WTC11 (cell line): Measurements from ENCODE around the gene SPO11. TPM values are rescaled to one million over a fixed set of nuclear protein-coding genes. Genes with fewer than 3 reads are reported as not detected.

ENCODE experiments used
- ATAC-seq: fragments of 200-7000 bp; cut with Tn5 transposase; 2 replicates; pipeline ENCODE4 v1.10.0; 2021; ENCODE audit warnings: mild to moderate bottlenecking, moderate library complexity
- CTCF ChIA-PET: fragments of 300-600 bp; sonication (Branson Sonifier 250); formaldehyde crosslinking; loops from one replicate; lab custom pipeline; 2021; ENCODE audit warnings: antibody characterized with exemption; lab: Charles Lee
- POLR2A ChIA-PET: fragments of 350-600 bp; sonication (Branson Sonifier 250); formaldehyde crosslinking; loops from one replicate; lab custom pipeline; 2021; ENCODE audit warnings: antibody characterized with exemption; lab: Charles Lee
- DNase-seq: peaks from one replicate; pipeline ENCODE4 v3.0.0; 2021; ENCODE audit warnings: low spot score
- H3K27ac Mint-ChIP-seq: 2 replicates; pipeline ENCODE4 v1.8.0; 2021; ENCODE audit warnings: mixed read lengths
- H3K27me3 Mint-ChIP-seq: 2 replicates; pipeline ENCODE4 v1.8.0; 2021; ENCODE audit warnings: low read depth, mild to moderate bottlenecking, moderate library complexity, mixed read lengths
- H3K36me3 Mint-ChIP-seq: 2 replicates; pipeline ENCODE4 v1.8.0; 2021; ENCODE audit warnings: mixed read lengths
- H3K4me1 Mint-ChIP-seq: 2 replicates; pipeline ENCODE4 v1.8.0; 2022; ENCODE audit warnings: mixed read lengths
- H3K4me3 Mint-ChIP-seq: 2 replicates; pipeline ENCODE4 v1.8.0; 2021; ENCODE audit warnings: mild to moderate bottlenecking, moderate library complexity, mixed read lengths
- H3K9me3 Mint-ChIP-seq: 2 replicates; pipeline ENCODE4 v1.8.0; 2021; ENCODE audit warnings: mixed read lengths
- CBFB ChIP-seq: sonication (generic); formaldehyde crosslinking; IDR thresholded peaks from 2 replicates; pipeline ENCODE4 v1.8.1; 2022; ENCODE audit warnings: mild to moderate bottlenecking, low read depth, missing genetic modification reagents
- EMX1 ChIP-seq: fragments of 250-450 bp; sonication (Bioruptor Pico); IDR thresholded peaks from 2 replicates; pipeline ENCODE4 v1.8.0; 2021; ENCODE audit warnings: mild to moderate bottlenecking
- ETV6 ChIP-seq: sonication (generic); formaldehyde crosslinking; IDR thresholded peaks from 2 replicates; pipeline ENCODE4 v1.8.1; 2022; ENCODE audit warnings: mild to moderate bottlenecking, missing genetic modification reagents
- HMGA2 ChIP-seq: fragments of 250-450 bp; sonication (Bioruptor Pico); IDR thresholded peaks from 2 replicates; pipeline ENCODE4 v1.4.0; 2021; ENCODE audit warnings: mild to moderate bottlenecking, moderate library complexity
- IRF2 ChIP-seq: sonication (generic); formaldehyde crosslinking; IDR thresholded peaks from 2 replicates; pipeline ENCODE4 v1.8.0; 2022; ENCODE audit warnings: low read depth, missing genetic modification reagents, borderline replicate concordance
- JUN ChIP-seq: sonication (generic); formaldehyde crosslinking; IDR thresholded peaks from 2 replicates; pipeline ENCODE4 v1.8.0; 2023; ENCODE audit warnings: mild to moderate bottlenecking, missing genetic modification reagents
- NFYB ChIP-seq: sonication (generic); formaldehyde crosslinking; conservative IDR thresholded peaks from 2 replicates; pipeline ENCODE4 v1.8.0; 2022; ENCODE audit warnings: low read depth, missing genetic modification reagents
- SP1 ChIP-seq: sonication (generic); formaldehyde crosslinking; conservative IDR thresholded peaks from 2 replicates; pipeline ENCODE4 v1.8.1; 2022; ENCODE audit warnings: missing genetic modification reagents
- TEAD4 ChIP-seq: sonication (generic); formaldehyde crosslinking; IDR thresholded peaks from 2 replicates; pipeline ENCODE4 v1.8.0; 2022; ENCODE audit warnings: mild to moderate bottlenecking, missing genetic modification reagents
- ZNF416 ChIP-seq: fragments of 250-450 bp; sonication (Bioruptor Pico); IDR thresholded peaks from 2 replicates; pipeline ENCODE4 v1.9.0; 2021; ENCODE audit warnings: mild to moderate bottlenecking, inconsistent platforms
- ZNF423 ChIP-seq: fragments of 250-450 bp; sonication (Bioruptor Pico); IDR thresholded peaks from 2 replicates; pipeline ENCODE4 v2.1.2; 2022; ENCODE audit warnings: mild to moderate bottlenecking, moderate library complexity
- total RNA-seq: library from RNA; stranded (reverse); gene quantifications from 3 replicates; pipeline ENCODE4 v1.2.3, GENCODE V29; 2021
- TF ChIP-seq, protein P1 (sequence below): sonication (generic); formaldehyde crosslinking; IDR thresholded peaks from 2 replicates; pipeline ENCODE4 v1.8.1; 2023; ENCODE audit warnings: mild to moderate bottlenecking, missing genetic modification reagents, borderline replicate concordance
- TF ChIP-seq, protein P2 (sequence below): fragments of 200-600 bp; IDR thresholded peaks from 2 replicates; pipeline ENCODE4 v1.8.0; 2022; ENCODE audit warnings: antibody characterized with exemption
- TF ChIP-seq, protein P3 (sequence below): sonication (generic); formaldehyde crosslinking; IDR thresholded peaks from 2 replicates; pipeline ENCODE4 v1.8.0; 2022; ENCODE audit warnings: mild to moderate bottlenecking, missing genetic modification reagents
- TF ChIP-seq, protein P4 (sequence below): fragments of 250-450 bp; sonication (Bioruptor Pico); conservative IDR thresholded peaks from 2 replicates; pipeline ENCODE4 v1.9.0; 2021; ENCODE audit warnings: mild to moderate bottlenecking
- TF ChIP-seq, protein P5 (sequence below): fragments of 250-450 bp; sonication (Bioruptor Pico); IDR thresholded peaks from 2 replicates; pipeline ENCODE4 v1.9.0; 2021; ENCODE audit warnings: mild to moderate bottlenecking
- TF ChIP-seq, protein P6 (sequence below): sonication (generic); formaldehyde crosslinking; IDR thresholded peaks from 2 replicates; pipeline ENCODE4 v1.8.1; 2022; ENCODE audit warnings: low read depth, missing genetic modification reagents, borderline replicate concordance
- TF ChIP-seq, protein P7 (sequence below): sonication (generic); formaldehyde crosslinking; IDR thresholded peaks from 2 replicates; pipeline ENCODE4 v1.8.1; 2022; ENCODE audit warnings: mild to moderate bottlenecking, moderate library complexity, missing genetic modification reagents
- TF ChIP-seq, protein P8 (sequence below): sonication (generic); formaldehyde crosslinking; IDR thresholded peaks from 2 replicates; pipeline ENCODE4 v1.8.0; 2023; ENCODE audit warnings: missing genetic modification reagents, mild to moderate bottlenecking, borderline replicate concordance
- TF ChIP-seq, protein P9 (sequence below): sonication (generic); formaldehyde crosslinking; IDR thresholded peaks from 2 replicates; pipeline ENCODE4 v1.8.1; 2022; ENCODE audit warnings: missing genetic modification reagents, borderline replicate concordance

Gene SPO11
- total RNA-seq, 1 experiment from 2014 or later: not detected

DNA sequence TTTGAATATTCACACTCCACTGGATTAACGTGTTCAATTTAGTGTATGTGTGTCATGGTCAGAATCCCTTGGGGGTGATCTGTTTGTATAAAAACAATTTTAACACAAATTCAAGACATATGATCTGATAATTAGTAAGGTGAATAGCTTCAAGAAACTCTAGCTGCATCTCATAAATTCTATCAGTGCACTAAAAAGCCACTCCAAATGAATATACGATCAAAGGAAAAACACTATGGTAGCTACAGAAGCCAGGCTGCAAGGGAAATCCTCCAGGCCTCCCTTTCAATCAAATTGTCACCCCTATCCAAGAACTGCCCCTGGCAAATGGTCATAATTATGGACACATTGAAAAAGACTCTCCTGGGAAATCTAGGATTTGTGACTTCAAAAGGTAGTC is 12.1 kb downstream of the SPO11 start:
- H3K4me3 Mint-ChIP-seq: no peak overlapping the region
- no peak overlapping the region for H3K27ac Mint-ChIP-seq
- TF ChIP-seq CBFB (CRISPR knock-in tag) (no peak), ZNF423 (CRISPR knock-in tag) (no peak), NFYB (CRISPR knock-in tag) (no peak), HMGA2 (CRISPR knock-in tag) (no peak), ETV6 (CRISPR knock-in tag) (no peak), TEAD4 (no peak), JUN (CRISPR knock-in tag) (no peak), EMX1 (no peak), IRF2 (CRISPR knock-in tag) (no peak), SP1 (CRISPR knock-in tag) (no peak), ZNF416 (CRISPR knock-in tag) (no peak)
- TF ChIP-seq, protein P1, sequence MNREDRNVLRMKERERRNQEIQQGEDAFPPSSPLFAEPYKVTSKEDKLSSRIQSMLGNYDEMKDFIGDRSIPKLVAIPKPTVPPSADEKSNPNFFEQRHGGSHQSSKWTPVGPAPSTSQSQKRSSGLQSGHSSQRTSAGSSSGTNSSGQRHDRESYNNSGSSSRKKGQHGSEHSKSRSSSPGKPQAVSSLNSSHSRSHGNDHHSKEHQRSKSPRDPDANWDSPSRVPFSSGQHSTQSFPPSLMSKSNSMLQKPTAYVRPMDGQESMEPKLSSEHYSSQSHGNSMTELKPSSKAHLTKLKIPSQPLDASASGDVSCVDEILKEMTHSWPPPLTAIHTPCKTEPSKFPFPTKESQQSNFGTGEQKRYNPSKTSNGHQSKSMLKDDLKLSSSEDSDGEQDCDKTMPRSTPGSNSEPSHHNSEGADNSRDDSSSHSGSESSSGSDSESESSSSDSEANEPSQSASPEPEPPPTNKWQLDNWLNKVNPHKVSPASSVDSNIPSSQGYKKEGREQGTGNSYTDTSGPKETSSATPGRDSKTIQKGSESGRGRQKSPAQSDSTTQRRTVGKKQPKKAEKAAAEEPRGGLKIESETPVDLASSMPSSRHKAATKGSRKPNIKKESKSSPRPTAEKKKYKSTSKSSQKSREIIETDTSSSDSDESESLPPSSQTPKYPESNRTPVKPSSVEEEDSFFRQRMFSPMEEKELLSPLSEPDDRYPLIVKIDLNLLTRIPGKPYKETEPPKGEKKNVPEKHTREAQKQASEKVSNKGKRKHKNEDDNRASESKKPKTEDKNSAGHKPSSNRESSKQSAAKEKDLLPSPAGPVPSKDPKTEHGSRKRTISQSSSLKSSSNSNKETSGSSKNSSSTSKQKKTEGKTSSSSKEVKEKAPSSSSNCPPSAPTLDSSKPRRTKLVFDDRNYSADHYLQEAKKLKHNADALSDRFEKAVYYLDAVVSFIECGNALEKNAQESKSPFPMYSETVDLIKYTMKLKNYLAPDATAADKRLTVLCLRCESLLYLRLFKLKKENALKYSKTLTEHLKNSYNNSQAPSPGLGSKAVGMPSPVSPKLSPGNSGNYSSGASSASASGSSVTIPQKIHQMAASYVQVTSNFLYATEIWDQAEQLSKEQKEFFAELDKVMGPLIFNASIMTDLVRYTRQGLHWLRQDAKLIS (CRISPR knock-in tag): no peak
- TF ChIP-seq, protein P2, sequence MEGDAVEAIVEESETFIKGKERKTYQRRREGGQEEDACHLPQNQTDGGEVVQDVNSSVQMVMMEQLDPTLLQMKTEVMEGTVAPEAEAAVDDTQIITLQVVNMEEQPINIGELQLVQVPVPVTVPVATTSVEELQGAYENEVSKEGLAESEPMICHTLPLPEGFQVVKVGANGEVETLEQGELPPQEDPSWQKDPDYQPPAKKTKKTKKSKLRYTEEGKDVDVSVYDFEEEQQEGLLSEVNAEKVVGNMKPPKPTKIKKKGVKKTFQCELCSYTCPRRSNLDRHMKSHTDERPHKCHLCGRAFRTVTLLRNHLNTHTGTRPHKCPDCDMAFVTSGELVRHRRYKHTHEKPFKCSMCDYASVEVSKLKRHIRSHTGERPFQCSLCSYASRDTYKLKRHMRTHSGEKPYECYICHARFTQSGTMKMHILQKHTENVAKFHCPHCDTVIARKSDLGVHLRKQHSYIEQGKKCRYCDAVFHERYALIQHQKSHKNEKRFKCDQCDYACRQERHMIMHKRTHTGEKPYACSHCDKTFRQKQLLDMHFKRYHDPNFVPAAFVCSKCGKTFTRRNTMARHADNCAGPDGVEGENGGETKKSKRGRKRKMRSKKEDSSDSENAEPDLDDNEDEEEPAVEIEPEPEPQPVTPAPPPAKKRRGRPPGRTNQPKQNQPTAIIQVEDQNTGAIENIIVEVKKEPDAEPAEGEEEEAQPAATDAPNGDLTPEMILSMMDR: no peak
- TF ChIP-seq, protein P3, sequence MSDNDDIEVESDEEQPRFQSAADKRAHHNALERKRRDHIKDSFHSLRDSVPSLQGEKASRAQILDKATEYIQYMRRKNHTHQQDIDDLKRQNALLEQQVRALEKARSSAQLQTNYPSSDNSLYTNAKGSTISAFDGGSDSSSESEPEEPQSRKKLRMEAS (CRISPR knock-in tag): no peak
- TF ChIP-seq, protein P4, sequence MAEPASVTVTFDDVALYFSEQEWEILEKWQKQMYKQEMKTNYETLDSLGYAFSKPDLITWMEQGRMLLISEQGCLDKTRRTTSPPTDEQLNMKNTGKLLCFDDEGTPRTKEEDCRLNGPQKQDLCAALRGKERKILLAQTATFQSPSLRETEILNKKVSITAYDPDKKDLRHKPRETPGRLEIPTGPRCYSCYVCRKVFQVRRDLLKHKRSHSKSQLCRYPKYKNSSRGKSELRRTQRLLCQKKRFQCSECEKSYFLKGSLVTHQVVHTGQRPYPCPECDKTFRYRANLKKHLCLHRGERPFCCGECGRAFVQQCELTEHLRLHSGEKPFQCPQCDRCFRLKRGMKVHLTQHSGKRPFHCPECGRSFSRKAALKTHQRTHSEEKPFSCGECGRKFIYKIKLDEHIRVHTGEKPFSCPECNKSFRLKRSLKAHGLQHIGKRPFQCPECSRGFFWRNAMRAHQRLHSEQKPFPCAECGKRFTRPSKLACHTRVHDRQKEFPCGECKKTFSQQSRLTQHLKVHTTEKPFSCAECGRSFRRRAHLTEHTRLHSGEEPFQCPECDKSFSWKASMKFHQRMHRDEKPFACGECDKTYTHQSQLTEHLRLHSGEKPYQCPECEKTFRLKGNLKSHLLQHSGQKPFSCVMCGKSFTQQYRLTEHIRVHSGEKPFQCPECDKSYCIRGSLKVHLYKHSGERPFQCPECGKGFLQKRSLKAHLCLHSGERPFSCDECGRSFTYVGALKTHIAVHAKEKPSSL: no peak
- TF ChIP-seq, protein P5, sequence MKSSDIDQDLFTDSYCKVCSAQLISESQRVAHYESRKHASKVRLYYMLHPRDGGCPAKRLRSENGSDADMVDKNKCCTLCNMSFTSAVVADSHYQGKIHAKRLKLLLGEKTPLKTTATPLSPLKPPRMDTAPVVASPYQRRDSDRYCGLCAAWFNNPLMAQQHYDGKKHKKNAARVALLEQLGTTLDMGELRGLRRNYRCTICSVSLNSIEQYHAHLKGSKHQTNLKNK (CRISPR knock-in tag): no peak
- TF ChIP-seq, protein P6, sequence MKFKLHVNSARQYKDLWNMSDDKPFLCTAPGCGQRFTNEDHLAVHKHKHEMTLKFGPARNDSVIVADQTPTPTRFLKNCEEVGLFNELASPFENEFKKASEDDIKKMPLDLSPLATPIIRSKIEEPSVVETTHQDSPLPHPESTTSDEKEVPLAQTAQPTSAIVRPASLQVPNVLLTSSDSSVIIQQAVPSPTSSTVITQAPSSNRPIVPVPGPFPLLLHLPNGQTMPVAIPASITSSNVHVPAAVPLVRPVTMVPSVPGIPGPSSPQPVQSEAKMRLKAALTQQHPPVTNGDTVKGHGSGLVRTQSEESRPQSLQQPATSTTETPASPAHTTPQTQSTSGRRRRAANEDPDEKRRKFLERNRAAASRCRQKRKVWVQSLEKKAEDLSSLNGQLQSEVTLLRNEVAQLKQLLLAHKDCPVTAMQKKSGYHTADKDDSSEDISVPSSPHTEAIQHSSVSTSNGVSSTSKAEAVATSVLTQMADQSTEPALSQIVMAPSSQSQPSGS (CRISPR knock-in tag): no peak
- TF ChIP-seq, protein P7, sequence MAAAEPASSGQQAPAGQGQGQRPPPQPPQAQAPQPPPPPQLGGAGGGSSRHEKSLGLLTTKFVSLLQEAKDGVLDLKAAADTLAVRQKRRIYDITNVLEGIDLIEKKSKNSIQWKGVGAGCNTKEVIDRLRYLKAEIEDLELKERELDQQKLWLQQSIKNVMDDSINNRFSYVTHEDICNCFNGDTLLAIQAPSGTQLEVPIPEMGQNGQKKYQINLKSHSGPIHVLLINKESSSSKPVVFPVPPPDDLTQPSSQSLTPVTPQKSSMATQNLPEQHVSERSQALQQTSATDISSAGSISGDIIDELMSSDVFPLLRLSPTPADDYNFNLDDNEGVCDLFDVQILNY (CRISPR knock-in tag): no peak
- TF ChIP-seq, protein P8, sequence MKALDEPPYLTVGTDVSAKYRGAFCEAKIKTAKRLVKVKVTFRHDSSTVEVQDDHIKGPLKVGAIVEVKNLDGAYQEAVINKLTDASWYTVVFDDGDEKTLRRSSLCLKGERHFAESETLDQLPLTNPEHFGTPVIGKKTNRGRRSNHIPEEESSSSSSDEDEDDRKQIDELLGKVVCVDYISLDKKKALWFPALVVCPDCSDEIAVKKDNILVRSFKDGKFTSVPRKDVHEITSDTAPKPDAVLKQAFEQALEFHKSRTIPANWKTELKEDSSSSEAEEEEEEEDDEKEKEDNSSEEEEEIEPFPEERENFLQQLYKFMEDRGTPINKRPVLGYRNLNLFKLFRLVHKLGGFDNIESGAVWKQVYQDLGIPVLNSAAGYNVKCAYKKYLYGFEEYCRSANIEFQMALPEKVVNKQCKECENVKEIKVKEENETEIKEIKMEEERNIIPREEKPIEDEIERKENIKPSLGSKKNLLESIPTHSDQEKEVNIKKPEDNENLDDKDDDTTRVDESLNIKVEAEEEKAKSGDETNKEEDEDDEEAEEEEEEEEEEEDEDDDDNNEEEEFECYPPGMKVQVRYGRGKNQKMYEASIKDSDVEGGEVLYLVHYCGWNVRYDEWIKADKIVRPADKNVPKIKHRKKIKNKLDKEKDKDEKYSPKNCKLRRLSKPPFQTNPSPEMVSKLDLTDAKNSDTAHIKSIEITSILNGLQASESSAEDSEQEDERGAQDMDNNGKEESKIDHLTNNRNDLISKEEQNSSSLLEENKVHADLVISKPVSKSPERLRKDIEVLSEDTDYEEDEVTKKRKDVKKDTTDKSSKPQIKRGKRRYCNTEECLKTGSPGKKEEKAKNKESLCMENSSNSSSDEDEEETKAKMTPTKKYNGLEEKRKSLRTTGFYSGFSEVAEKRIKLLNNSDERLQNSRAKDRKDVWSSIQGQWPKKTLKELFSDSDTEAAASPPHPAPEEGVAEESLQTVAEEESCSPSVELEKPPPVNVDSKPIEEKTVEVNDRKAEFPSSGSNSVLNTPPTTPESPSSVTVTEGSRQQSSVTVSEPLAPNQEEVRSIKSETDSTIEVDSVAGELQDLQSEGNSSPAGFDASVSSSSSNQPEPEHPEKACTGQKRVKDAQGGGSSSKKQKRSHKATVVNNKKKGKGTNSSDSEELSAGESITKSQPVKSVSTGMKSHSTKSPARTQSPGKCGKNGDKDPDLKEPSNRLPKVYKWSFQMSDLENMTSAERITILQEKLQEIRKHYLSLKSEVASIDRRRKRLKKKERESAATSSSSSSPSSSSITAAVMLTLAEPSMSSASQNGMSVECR (CRISPR knock-in tag): no peak
- TF ChIP-seq, protein P9, sequence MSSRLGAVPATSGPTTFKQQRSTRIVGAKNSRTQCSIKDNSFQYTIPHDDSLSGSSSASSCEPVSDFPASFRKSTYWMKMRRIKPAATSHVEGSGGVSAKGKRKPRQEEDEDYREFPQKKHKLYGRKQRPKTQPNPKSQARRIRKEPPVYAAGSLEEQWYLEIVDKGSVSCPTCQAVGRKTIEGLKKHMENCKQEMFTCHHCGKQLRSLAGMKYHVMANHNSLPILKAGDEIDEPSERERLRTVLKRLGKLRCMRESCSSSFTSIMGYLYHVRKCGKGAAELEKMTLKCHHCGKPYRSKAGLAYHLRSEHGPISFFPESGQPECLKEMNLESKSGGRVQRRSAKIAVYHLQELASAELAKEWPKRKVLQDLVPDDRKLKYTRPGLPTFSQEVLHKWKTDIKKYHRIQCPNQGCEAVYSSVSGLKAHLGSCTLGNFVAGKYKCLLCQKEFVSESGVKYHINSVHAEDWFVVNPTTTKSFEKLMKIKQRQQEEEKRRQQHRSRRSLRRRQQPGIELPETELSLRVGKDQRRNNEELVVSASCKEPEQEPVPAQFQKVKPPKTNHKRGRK (CRISPR knock-in tag): no peak
- H3K36me3 Mint-ChIP-seq: no peaks in the 10 kb centered on the region
- ChIA-PET POLR2A (no interaction called here), CTCF (interaction anchor here (1.5 to 2.3 kb wide), 2 partner anchors 9 to 250 kb away, joined by 3 to 10 read pairs; no protein-coding TSS in a partner anchor)
- no peaks in the 10 kb centered on the region for H3K9me3 Mint-ChIP-seq
- ATAC-seq: no peak
- DNase-seq: no peak
- no peaks in the 10 kb centered on the region for H3K4me1 Mint-ChIP-seq
- no peaks in the 10 kb centered on the region for H3K27me3 Mint-ChIP-seq
